ENCODE data around the gene GAS7. TPM values are rescaled to one million over a fixed set of nuclear protein-coding genes. Genes with fewer than 3 reads are reported as not detected.

Gene GAS7
- total and polyA plus RNA-seq, 9 of the 15 experiments (the other 6 are each of a cell fraction or from before 2014, with no cell fraction given), result 0.11 to 0.33 TPM; not detected in 7

GRCh38 chr17:10013365-10014112 is 184.9 kb downstream of the GAS7 start (continued):
- TF ChIP-seq ZMIZ1 (IDR thresholded peaks at IDR 0.05; ENCODE audit: low read depth in 2 of 2, low read length in 2 of 2), result no peak
- TF ChIP-seq TEAD4 (IDR thresholded peaks at IDR 0.05; ENCODE audit: low read length), result no peak
- TF ChIP-seq TEAD4 (CRISPR knock-in tag; IDR thresholded peaks at IDR 0.05; ENCODE audit: borderline replicate concordance), result no peak
- no peak for TF ChIP-seq ZC3H11A (IDR thresholded peaks at IDR 0.05; ENCODE audit: low read depth, low read length)

- intact Hi-C loops (cut with micrococcal nuclease), result no loop called here
- TF ChIP-seq GATA2 (CRISPR knock-in tag; IDR thresholded peaks at IDR 0.05) (no peak), EWSR1 (IDR thresholded peaks at IDR 0.05; ENCODE audit: borderline replicate concordance, low read depth, partially characterized antibody) (no peak), ELF1 (tag; IDR thresholded peaks at IDR 0.05) (no peak), MIER1 (IDR thresholded peaks at IDR 0.05; ENCODE audit: low read depth) (no peak), KDM4B (IDR thresholded peaks at IDR 0.05; ENCODE audit: borderline replicate concordance in 2 of 2, low read depth in 1 of 2) (no peak), NR2C1 (IDR thresholded peaks at IDR 0.05) (no peak), NR2C1 (tag; IDR thresholded peaks at IDR 0.05) (no peak), SMARCC2 (IDR thresholded peaks at IDR 0.05; ENCODE audit: low read depth) (no peak), NFIC (IDR thresholded peaks at IDR 0.05) (no peak), PHF8 (IDR thresholded peaks at IDR 0.05; ENCODE audit: borderline replicate concordance, low read length) (no peak), CTBP1 (IDR thresholded peaks at IDR 0.05; ENCODE audit: borderline replicate concordance) (no peak), TAF15 (IDR thresholded peaks at IDR 0.05; ENCODE audit: low read depth, low read length) (no peak), MAZ (CRISPR knock-in tag; conservative IDR thresholded peaks at IDR 0.05 in 1 of 2, IDR thresholded peaks at IDR 0.05 in 1 of 2) (no peak)
- TF ChIP-seq, protein P1, sequence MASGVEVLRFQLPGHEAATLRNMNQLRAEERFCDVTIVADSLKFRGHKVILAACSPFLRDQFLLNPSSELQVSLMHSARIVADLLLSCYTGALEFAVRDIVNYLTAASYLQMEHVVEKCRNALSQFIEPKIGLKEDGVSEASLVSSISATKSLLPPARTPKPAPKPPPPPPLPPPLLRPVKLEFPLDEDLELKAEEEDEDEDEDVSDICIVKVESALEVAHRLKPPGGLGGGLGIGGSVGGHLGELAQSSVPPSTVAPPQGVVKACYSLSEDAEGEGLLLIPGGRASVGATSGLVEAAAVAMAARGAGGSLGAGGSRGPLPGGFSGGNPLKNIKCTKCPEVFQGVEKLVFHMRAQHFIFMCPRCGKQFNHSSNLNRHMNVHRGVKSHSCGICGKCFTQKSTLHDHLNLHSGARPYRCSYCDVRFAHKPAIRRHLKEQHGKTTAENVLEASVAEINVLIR (CRISPR knock-in tag; IDR thresholded peaks at IDR 0.05), result no peak
These were observed 187.7 kb downstream of the GAS7 start for GRCh38 chr17:10010752-10011151.

More at GRCh38 chr17:10010752-10011151, 187.7 kb downstream of the GAS7 start:
- Histone ChIP-seq H3K79me2 (ENCODE audit: control insufficient read depth, insufficient read depth, low read length) (no peaks in the 10 kb centered on the region), H3K4me2 (ENCODE audit: insufficient read depth, low read length) (no peak overlapping the region), H3K36me3 (ENCODE audit: control insufficient read depth, insufficient read depth, low read length) (no peaks in the 10 kb centered on the region), H3K9me3 (replicated peaks; ENCODE audit: control insufficient read depth, insufficient read depth, low read depth, low read length) (no peaks in the 10 kb centered on the region), H4K20me1 (replicated peaks; ENCODE audit: control insufficient read depth, insufficient read depth, low read length) (no peaks in the 10 kb centered on the region), H3K4me3 (no peak overlapping the region), H3K4me1 (replicated peaks in 1 of 2; ENCODE audit: control insufficient read depth in 2 of 2, insufficient read depth in 2 of 2, low read length in 2 of 2) (no peaks in the 10 kb centered on the region), H3K27ac (ENCODE audit: extremely low read depth, low read depth, low read length) (no peak overlapping the region), H3K9ac (ENCODE audit: insufficient read depth in 1 of 2, low read depth in 2 of 2, low read length in 2 of 2) (no peak overlapping the region), H3K9me1 (ENCODE audit: control insufficient read depth, insufficient read depth, low read length) (no peaks in the 10 kb centered on the region), H2AFZ (ENCODE audit: low read depth, low read length) (no peak overlapping the region), H3K27me3 (ENCODE audit: control insufficient read depth in 2 of 2, insufficient read depth in 2 of 2, low read length in 2 of 2) (no peaks in the 10 kb centered on the region; a peak in 1 of 5 replicates)
- 0% methylated on average over 2 of the region's 2 CpGs for WGBS (ENCODE audit: insufficient coverage, low coverage, missing lambda C conversion rate)
- CTCF ChIA-PET (ENCODE audit: low intra/inter-chr PET ratio), result no interaction called here
- in situ Hi-C loops (cut with MboI), result no loop called here
- ATAC-seq (no peak), DNase-seq (ENCODE audit: extremely low read depth in 1 of 4, low spot score in 3 of 4) (no peak), FAIRE-seq (no peak)
- BruUV-seq (replicated peaks), result no TSS peak
- POLR2A ChIA-PET, result no interaction called here
